Stimulated activated CD8-positive, alpha-beta memory T cell treated with anti-CD3 and anti-CD28 coated beads, Interleukin-4, amount 100 ng/mL, for 4 hours (primary cell): ENCODE measurements around the gene ESYT3.

Source experiments
- DNase-seq, 2 donors: peaks; one replicate each; pipeline ENCODE4 v3.0.0-alpha.2; 2020; ENCODE audit warnings: low read depth in 2 of 2, low spot score in 1 of 2

Gene ESYT3, protein sequence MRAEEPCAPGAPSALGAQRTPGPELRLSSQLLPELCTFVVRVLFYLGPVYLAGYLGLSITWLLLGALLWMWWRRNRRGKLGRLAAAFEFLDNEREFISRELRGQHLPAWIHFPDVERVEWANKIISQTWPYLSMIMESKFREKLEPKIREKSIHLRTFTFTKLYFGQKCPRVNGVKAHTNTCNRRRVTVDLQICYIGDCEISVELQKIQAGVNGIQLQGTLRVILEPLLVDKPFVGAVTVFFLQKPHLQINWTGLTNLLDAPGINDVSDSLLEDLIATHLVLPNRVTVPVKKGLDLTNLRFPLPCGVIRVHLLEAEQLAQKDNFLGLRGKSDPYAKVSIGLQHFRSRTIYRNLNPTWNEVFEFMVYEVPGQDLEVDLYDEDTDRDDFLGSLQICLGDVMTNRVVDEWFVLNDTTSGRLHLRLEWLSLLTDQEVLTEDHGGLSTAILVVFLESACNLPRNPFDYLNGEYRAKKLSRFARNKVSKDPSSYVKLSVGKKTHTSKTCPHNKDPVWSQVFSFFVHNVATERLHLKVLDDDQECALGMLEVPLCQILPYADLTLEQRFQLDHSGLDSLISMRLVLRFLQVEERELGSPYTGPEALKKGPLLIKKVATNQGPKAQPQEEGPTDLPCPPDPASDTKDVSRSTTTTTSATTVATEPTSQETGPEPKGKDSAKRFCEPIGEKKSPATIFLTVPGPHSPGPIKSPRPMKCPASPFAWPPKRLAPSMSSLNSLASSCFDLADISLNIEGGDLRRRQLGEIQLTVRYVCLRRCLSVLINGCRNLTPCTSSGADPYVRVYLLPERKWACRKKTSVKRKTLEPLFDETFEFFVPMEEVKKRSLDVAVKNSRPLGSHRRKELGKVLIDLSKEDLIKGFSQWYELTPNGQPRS

DNA sequence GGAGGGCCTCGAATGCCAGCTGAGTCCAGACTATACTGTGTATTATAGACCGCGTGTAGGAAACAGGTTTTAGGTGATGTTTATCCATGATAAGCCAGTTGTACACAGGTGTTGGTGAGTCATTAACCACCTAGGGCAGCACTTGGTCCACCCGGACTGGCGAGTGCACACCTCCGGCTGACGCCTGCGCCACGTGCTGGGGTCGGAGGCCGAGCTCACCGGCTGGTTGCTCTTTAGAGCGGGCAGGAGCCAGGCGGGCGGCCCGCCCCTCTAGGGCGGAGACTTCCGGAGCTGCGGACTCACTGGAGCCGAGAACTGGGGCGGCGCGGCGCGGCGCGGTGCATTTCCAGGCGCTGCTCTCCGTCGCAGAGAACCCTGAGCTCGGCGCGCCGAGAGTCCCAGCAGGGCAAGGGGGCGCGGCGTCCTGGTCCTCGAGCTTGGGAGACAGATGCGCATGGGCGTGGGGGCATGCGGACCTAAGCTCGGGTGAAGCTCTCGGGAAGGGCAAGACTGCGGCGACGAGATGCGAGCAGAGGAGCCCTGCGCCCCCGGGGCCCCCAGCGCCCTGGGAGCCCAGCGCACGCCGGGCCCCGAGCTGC, at the start of gene ESYT3:
ESYT3 (plus strand) TSS at position 341 of the 599 bp plus-strand sequence; CDS start at position 524, 183 bp downstream.
- DNase-seq = no peak

DNA sequence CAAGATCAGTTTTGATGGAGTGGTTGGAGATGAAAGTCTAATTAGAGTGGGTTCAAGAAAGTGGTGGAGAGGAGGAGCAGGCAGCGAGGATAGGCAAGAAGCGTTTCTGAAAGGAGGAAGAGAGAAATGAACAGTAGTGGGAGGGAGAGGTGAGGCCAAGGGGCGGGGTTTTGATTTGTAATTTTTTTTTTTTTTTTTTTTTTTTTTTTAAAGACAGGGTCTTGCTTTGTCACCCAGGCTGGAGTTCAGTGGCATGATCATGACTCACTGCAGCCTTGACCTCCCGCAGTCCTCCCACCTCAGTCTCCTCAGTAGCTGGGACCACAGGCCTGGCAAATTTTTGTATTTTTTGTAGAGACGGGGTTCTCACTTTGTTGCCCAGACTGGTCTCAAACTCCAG, 49.4 kb upstream of the ESYT3 start:
- no peak for DNase-seq

DNA sequence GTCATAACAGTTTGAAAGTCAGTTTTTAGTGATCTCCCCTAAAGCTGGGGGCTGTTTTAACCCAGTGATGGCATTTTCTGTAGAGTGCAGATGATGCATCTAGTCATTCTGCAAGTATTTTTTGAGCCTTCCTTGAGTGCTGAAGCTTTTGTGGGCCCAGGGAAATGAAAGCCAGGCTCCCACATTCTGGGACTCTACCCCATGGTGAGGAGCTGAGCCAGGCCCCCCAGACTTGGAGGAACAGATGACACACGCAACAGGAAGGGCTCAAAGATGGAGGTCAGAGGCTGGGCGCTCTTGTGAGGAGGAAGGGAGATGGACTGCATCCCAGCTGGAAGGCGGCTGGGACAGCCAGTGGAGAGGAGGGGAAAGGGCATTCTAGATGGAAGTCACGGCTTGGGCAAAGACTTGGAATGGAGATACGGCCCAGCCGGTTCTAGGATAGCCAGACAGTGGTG, 45.2 kb upstream of the ESYT3 start:
- DNase-seq = no peak

DNA sequence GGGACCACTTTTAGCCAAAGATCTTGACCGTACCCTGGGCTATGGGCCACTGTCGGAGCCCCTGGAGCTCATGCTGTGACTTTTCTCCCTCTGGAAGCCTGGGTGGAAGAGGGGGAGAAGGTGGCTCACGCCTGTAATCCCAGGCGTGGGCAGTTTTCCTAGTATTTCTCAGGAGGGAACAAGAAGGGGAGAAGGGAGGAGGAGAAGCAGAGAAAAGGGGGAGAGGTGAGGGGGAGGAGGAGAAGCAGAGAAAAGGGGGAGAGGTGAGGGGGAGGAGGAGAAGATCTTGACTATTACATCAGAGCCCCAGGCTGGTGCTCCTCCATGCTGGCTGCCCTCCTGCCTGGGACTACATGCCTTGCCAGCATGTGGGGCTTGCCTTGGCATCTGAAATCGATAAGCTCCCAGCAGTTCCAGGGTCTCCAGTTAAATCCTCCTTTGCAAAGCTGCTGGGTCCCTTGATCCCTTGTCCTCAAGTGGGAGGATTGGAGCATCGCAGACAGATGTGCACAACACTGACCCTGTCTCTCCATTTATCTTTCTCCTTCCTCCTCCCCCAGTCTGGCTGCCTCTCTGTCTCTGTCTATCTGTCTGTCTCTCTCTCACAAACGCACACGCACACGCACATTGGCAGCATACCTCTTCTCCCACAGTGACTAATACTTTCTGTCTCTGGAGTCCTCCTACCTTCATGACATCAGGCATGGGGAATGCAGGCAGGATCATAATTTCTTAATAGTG, 44.4 kb upstream of the ESYT3 start:
- no peak for DNase-seq

DNA sequence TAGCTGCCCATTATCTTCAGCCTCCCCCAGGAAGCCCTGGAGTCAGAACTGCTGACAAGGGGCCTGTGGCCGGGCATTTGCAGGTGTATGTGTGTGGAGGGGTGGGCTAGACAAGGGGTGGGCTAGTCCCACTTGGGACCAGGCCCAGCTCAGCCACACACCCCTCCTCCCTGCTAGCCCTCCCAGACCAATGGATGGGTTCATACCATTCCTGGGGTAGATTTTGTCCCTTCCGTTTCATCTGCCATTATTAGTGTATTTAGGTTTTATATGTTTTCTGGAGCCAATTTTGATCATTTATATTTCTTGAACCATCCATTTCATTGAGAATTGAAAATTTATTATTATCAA, 43.9 kb upstream of the ESYT3 start:
- DNase-seq = no peak

DNA sequence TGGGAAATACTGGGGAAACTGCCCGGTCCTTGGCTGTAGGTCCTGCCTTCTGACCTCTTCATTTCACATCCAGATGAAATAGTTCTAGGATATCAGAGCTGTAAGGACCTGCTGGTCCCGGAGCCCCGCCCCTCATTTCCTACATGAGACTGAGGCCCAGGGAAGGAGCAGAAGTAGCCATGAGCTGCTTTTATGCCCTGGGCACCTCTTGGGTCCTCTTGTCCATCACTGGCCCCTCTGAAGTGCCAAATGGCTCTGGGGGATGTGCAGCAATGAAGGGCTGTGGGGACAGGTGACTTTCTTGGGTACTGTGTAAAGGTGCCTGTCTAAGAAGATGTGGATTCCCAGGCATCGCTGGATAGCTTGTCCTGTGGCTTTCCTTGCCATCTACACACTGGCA, 40.3 kb upstream of the ESYT3 start:
- DNase-seq = no peak

DNA sequence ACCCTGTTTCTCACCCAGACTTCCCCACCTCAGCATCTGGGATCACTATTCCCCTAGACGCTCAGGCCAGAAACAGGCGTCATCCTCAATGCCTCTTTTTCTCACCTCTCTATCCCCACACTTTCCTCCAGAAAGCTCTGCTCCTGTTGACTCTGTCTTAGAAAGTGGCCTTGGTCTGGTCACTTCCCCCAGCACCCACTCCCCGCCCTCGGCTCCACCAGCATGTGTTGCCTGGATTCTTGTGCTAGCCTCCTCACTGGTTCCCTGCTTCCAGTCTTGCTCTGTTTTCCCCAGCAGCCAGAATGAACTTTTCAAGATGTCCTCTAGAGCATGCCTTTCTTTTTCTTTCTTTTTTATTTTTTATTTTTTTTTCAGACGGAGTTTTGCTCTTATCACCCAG, 39.7 kb upstream of the ESYT3 start:
- DNase-seq = no peak

DNA sequence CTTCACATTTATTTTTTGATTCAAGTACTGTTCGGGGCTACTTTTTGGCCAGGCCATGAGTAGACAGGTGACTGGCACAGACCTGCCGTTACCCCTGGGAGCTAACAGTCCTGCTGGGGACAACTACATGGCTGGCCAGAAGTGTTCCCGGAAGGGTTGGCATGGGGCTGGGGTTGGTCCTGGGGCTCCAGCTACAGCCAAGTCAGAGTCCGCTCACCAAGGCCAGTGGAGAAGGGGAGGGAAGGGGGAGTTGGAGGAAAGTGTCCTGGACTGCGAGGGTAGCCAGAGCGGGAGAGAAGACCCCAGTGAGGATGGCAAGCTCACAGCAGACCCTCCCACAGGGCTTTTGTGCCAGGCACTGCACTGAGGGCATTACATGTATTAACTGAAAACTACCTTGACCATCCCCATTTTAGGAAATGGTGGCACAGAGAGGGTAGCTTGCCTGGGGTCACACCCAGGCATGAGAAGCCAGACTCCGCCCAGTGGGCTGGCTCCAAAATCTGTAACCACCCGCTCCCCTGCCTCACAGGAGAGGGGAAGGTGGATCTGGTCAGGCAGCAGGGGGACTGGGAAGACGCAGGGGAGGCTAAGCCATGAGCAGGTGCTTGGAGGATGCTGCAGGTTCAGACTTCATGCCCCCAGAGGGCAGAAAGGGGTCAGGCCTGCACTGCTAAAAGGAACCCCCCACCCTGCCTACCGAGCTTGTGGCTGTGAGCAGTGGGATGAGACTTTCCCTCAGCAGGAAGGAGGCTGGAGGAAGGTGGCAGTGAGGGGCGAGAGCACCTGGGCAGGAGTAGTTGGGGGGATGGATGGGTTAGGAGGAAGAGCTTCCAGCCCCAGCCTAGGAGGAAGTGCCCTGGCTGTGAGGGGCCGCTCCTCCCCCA, 38.3 kb upstream of the ESYT3 start:
- no peak for DNase-seq

DNA sequence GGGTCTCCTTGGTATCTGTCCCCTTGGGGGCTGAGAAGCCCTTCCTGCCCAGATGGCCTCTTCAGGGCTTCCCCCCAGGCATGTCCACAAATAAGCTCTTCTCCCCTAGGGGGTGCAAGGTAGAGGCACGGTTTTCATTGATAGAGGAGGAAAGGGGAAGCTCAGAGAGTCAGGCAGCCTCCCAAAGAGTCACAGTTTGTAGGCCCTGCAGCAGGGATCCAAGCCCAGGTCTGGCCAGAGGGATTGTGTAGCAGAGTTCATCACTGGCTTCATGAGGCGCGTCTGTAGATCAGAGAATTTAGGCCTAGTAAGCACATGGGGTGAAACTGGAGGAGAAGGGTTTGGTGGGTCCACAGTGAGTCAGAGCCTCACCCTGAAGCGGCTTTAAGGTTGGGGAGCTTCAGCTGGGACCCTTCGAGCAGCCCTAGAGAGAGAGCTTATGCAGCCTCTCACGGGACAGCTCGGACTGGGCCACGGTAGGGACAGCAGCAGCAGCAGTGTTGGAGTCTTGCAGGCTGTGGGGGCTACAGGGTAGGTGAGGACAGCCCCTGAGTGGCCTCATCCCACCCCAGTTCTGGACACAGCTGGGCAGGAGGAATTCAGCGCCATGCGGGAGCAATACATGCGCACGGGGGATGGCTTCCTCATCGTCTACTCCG, 37.5 kb upstream of the ESYT3 start:
- no peak for DNase-seq

DNA sequence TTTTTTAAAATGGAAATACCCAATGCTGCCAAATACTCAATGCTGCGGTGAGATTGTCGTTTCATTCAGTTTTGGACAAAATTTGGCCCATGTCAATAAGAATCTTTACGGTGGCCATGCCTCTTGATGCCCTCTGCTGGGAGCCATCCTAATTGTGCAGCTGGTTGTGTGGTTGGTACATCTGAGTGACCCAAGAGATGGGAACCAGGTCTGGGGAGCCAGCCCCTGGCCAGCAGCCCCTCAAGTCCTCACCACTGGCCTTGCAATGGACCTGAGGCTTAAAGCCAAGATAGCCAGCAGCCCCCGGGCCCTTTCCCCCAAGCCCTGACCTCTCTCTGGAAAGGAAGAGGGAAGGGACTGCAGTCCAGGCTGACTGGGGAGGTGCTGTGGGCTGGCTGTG, 36.4 kb upstream of the ESYT3 start:
- no peak for DNase-seq

DNA sequence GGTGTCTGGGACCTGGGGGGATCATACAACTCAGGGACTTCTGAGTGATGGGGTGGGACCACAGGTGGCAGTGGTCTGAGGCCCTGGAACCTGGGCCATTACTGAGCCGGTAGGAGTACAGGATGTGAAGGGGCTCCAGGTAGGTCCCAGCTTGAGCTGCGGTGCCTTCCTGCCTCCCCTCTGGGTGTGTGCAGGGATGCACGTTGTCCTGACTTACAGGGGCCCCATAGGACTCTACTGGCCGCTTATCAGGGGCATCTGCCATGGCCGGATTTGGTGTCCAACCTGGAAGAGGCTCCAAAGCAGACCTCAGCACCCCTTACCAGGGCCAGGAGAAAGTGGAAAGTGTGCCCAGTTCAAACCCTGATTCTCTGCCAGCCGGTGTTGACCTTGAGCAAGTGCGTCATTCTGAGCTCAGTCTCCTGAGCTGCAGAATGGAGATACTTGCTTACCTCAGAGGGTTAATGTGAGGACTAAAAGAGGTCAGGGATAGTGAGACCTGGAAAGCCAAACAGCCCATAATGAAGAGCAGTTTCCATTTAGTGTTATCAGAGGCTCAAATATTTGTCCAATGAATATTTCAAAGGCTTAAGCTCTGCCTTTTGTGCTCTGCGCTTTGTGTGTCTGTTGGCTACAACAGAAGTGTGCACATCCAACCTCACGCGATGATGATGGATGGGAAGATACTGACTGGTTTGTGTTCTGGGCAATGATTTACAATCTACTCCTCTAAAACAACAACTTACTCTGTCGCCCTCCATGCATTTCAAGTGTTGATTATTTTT, 35.4 kb upstream of the ESYT3 start:
- DNase-seq = no peak

DNA sequence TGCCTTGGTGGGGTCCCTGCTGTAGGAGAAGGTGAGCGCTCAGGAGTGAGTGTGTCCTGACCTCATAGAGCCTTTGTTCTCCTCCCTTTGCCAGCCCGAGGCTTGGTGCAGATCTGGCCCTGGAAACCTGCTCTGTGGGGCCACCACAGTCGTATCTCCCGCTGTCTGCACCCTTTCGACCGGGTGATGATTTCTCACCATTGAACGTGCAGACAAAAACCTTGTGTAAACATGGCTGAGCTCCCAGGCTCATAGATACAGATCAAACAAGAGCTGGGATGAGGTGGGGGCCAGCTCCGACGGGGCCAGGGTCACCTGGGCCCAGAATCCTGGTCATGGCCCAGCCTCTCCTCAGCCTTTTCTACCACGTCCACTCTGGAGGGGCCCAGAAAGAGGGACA, 34.6 kb upstream of the ESYT3 start:
- no peak for DNase-seq

DNA sequence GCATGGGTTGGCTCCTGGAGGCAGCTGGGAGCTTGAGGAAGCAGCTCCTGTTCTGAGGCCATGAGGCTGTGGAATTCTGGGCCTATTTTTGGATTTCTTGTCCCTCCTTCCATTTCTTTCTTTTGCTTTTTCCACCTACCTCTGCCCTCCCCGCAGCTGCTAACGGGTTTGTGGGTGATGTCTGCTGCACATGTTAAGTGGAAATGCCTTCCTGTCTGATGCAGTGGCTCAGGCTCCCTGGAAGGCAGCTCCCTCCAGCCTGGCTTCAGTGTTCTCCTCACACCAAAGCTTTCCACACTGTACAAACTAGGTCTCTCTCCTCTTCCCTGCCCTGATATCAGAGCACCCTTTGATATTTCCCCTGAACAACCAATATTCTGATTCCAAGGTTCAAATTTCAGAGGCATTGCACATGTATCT, 33.8 kb upstream of the ESYT3 start:
- no peak for DNase-seq

DNA sequence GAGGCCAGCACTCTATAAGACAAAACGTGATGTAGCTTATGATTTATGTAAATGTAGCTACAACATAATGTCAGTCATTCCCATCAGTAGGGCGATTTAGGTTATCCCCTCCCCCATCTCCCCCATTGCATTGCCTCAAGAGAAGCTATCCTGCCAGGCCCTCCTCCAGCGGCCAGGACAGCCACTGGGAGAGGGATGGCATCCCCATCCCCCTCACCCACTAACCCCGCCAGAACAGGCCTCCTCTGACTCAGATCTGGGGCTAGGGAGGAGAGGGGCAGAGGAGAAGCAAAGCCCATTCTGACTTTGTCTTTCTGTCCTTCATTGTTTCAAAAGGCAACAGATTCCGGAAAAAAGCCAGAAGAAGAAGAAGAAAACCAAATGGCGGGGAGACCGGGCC, 32.6 kb upstream of the ESYT3 start:
- DNase-seq = no peak

DNA sequence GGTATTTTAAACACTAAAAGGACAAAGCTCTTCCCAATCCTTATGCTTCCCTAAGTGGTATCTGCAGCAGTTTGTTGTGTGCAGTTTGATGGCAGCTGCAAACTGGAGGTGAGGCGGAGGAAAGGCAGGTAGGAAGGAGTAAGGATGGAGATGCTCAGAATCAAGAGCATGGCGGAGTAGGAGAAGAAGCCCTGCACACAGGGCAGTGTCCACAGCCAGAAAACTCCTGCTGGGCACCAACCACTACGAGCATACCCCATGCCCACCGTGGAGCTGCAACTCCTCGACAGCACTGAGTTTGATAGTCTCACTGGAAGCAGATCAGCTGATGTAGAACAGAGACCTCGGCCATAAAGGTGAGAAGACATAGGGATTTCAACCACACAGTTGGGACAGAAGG, 30.3 kb upstream of the ESYT3 start:
- no peak for DNase-seq

DNA sequence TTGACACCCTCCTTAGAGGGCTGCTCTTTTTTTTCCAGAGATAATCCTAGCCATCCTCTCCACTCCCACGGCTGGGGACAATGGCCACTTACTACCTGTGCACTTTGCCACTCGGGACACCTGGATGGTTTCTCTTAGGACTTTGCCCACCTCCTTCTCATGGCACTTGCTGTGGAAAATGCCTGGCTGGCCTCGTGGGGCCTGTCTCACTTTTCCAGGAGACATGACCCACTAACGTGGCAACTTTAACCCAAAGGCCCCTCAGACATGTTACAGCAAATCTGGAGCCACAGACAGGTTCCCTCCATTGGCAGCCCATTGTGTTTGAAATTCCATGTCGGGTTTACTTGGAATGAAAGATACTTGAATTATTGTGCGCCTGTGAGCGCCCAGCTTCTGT, 29.4 kb upstream of the ESYT3 start:
- no peak for DNase-seq

DNA sequence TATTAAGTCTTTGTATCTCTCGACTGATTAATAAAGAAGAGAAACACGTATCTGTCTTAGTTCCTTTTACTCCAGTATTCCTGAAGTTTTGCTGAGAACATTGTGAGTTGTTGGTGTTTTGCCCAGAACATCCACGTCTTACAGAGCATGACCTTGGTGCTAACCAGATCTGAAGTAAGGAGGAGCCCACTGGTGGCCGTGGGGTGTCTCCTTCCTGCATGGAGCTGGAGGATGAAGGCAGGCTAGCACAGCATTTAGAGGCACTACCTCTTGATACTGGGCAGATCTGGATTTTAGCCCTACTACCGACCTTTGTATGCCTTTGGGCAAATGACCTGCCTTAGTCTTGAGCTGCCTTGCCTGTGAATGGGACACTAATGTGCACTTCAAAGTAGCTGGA, 28.9 kb upstream of the ESYT3 start:
- no peak for DNase-seq

DNA sequence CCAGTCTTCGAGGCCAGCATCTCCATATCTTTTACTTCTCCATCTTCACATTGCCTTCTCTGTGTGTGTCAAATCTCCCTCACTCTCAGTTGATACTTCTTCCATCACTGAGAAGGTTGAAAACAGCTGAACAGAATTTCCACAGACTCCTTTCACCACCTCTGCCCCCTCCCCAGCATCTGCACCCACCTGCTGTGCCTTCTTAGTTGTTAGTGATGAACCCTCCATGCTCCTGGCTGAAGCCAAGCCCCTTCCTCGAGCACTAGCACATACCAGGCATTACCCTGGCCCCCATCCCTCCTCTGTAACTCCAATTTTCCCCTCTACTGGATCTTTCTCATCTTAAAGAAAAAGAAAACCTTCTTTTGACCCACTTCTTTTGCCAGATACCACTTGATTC, 27.8 kb upstream of the ESYT3 start:
- no peak for DNase-seq
